Iris pigment epithelial cell (primary cell): Measurements from ENCODE around the gene NR1H2.
"Not testable (repeated sequence)": the region's sequence is repeated elsewhere in the genome, so short reads cannot be mapped to it uniquely, and the experiment has no call there.

ENCODE experiments used
- DNase-seq: peaks from one replicate; pipeline ENCODE4 v3.0.0-alpha.2; 2011; ENCODE audit warnings: low read depth

Gene NR1H2

DNA sequence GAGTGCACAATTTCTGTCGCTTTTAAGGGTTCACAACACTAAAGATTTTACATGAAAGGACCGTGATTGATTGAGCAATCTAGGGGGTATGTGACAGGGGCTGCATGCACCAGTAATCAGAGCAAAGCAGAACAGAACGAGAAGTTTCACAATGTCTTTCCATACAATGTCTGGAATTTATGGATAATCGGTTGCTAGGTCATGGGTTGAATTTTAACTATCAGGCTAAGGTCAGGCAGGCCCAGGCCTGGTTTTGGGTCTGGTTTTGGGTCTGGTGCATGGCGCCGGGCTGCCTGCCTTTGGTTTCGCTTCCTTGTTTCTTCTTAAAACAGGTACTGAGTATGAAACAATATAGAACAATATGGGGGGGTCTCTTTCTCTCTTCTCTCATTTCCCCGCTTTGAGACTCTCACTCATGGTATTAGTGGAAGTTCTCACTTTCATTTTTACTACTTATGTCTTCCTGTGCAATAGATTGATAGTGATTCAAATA is 29.1 kb upstream of the NR1H2 start:
- DNase-seq, result not testable (repeated sequence)

DNA sequence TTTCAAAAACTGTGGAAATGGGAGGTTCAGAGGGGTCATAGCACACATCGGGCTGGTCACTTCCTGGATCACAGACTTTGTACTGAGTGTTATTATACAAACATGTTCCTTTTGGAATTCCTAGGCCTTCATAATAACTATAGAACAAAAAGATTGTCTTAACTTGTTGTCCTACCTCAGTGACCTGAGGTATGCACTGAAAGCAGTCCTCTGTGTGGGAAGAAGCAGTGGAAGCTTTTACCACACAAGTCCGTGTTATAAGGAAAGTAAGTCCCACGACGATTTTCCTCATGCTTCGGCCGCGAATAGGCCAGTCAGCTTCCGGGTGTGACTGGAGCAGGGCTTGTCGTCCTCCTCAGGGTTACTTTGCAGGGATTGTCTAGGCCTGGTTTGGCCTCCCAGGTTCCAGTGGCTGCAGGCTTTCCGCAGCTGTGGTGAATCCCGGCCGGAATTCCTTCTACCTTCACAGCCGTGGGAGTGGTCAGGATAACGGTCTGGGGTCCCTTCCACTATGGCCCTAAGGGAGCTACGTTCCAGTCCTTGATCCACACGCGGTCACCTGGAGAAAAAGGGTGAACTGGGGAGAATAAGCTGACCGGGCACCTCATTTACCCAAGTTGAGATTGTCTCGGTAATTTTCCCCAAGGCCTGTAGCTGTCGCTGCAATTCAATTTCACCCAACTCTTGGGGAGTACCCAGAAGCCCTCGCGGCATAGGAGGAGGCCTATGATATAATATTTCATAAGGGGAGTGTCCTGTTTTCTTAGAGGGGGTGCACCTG is 26.8 kb upstream of the NR1H2 start:
- DNase-seq, result no peak

DNA sequence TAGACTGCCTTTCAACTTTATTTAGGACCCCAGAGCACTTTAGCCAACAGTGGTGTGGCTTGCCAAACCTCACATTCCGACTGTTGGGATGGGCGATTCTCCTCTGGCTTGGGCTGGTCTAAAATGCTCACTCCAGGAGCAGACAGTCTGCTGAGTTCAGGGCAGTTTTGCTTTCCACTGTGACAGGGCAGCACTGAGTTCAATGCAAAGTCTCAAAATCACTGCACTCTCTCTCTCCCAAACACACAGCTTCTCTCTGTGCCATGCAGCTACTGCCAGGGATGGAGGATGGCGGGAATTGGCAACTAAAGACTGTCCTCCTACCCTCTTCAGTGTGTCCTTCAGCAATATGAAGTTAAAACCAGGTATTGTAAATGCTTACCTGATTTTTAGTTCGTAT is 24.0 kb upstream of the NR1H2 start:
- DNase-seq, result no peak

DNA sequence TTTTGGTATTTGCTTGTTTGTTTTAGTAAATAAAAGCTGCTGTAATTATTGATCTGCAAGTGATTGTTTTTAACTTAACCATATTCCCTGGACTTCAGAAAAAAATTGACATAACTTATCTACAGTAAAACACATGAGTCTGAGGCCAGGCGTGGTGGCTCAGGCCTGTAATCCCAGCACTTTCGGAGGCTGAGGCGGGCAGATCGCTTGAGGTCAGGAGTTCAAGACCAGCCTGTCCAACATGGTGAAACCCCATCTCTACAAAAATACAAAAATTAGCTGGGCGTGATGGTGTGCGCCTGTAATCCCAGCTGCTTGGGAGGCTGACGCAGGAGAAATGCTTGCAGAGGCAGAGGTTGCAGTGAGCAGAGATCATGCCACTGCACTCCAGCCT is 22.8 kb upstream of the NR1H2 start:
- not testable (repeated sequence) for DNase-seq

DNA sequence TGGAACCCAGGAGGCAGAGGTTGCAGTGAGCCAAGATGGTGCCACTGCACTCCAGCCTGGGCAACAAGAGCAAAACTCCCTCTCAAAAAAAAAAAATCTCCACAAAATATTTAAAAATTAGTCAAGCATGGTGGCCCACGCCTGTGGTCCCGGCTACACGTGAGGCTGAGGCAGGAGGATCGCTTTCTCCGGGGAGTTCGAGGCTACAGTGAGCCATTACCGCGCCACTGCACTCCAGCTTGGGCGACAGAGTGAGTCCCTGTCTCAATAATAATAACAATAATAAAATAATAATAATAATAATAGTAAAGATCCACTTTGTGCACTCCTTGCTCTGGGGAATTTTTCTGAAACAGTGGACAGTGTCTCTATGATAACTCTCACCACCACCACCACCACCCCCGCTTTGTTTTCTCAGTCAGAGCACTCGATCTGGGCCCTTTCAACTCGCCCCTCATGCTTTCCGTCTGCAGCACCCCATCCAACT is 19.5 kb upstream of the NR1H2 start:
- no peak for DNase-seq

DNA sequence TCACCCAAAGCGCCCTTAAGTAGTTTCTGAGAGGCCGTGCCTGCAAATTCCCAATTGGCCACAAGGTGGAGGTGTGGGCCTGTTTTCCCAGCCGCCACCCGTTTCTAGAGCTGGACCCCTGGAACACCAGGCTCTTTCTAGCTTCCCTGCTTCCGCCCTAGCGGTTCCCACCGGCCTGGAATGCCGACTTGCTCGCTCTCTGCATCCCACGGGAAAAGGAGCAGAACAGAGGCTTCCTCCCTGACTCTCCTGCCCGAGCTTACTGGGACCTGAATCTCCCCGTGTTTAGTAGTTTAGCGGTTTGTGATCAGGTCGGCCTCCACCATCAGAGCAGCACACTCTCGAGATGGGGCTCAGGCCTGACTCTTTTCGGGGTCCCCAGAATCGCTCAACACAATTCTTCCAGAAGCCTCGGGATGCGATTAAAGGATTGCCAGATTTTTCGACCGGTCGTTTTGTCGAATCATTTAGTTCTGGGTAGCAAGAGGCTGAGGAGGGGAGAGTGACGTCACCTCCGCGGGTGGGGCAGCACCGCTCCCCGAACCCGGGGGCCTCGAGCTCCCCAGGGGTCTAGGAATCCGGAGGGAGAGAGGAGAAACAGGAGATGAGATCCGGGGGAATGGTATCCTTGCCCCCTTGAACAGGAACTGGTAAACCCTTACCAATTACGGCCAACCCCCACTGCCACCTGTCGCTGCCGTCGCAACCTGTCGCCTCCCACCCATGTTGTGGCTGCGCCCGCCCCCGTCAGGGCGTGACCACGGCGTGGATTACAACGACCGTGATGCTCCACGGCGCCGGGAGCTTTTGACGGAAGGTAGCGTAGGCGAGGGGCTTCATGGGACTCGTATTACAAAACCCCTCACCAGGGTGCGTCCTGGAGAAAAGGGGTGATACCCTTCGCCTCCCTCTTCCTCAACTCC is 18.8 kb upstream of the NR1H2 start:
- peak; percentile 53 for DNase-seq

DNA sequence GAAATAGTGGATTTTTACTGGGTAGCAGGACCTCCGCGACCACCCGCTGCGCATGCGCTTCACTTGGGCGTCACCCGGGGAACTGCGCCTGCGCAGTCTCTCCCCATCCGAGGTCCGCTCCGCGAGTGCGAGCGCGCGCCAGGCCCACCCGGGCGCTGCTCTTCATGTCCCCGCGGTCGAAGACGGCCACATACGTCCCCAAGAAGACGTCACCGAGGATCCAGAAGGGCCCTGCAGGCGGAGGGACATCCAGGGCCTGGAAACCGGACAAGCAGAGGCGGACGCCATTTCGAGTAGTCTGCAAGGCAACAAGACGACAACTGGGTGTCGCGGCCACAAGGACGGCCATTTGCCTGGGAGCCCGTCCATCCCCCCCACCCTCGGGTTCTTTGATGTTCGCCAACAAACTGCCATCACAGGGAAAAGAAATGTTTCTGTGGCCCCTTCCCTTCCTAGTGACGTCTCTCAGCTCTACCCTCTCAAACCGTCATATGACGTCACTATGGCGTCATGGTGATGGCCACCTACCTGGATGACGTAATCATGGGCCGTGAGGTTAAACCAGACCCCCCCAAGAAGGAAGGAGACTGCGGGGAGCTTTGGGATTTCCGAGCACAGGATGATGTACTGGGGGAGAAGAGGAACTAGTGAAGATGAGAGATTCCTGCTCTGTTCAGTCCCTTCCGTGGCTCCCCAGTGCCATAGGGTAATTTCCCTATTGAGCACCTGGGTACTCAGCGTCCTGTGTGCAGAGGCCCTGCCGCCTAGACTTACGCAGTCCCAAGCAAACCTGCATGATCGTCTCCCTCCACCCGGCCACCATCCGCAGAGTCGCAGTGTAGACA is 17.6 kb upstream of the NR1H2 start:
- DNase-seq, result no peak

DNA sequence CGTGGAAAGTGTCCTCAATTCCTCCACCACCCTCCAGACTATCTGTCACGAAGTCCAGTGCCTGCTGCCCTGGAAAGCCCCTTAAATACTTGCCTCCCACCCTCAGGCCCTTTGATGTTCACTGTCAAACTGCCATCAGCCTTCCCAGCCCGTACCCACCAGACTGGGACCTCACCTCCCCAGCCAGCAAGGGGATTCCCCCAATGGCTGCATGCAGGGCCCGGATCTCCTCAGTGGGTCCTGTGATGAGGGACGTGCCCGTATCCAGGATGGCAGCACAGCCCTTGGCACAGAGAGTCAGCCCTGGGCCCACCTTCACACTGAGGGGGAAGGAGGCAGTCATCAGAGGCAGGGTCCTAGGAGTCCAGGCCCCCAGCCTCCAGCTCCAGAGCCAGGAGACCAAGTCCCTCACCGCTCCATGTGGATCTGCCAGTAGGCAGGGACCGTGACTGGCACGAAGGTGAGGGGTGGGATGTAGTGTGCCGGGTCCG is 16.9 kb upstream of the NR1H2 start:
- no peak for DNase-seq

DNA sequence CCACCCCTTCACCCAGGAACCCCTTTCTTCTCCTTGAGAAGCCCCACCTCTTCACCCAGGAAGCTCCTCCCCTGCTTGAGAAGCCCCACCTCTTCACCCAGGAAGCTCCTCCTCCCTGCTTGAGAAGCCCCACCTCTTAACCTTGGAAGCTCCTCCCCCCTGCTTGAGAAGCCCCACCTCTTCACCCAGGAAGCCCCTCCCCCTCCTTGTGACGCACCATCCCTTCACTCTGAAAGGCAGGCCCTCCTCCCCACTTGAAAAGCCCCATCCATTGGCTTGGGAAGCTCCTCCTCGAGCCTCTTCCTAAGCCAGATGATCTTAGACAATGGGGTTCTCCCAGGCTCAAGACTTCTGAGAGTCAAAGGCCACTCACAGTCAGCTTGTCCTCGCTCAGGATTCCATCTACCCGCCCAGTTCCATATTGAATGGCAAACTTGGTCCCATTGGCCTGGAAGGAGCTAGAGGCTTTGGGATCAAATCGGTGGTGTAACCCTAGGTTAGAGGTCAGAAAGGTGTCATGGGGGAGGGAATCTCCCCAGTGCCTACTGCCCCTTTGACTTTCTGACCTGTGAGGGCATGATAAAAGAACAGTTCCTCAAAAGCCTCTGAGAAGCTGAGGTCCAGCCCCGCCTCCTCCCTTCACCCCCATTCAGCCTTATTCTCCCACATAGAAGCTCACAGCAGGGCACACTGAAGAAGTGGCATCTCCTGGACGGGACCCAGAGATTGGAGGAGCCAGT is 14.8 kb upstream of the NR1H2 start:
- no peak for DNase-seq

DNA sequence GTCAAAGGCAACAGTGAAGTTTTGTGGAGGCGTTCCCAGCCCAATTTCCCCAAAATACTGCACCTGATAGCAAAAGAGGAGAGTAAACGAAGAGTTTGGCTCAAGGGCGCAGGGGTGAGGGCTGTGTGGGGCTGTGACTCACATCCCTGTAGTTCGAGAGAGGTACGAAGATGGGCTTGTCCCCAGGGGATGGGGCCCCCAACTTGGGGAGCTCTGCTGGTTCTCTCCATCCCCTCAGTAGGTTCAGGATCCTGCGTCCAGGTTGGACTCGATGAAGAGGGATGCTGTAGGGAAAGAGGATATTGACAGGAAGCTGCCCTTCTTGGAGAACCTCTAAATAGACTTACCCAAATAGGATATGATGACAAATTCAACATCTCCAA is 14.2 kb upstream of the NR1H2 start:
- no peak for DNase-seq

DNA sequence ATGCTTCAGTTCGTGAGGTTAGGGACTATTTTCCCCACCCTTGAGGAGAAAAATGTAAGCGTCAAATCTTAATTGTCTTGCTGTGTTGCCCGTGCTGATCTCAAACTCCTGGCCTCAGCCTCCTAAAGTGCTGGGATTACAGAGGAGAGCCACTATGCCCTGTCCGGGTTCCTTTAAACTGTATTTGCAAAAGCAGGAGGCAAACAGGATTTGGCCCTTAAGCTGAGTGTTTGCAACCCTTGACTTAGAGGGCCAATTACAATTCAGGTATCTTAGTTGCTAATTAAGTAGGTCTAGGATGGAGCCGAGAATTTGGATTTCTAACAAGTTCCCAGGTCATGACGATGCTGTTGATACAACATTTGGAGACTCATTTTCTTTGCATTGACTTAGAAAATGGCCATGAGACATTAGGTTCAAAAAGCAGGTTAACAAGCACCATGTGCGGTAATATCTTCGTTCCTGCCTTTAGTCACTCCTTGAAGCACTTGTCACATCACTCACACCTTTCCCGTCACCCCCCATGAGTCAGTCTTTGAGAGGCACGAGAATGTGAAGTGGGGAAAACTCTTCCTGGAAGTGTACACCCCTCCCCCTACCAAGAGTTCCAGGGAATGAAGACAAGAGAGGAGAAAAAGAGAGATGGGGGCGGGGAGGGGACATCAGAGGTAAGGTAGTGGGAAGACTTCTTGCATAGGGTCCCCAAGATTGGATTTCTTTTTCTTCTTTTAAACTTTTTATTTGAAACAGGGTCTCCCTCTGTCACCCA is 13.4 kb upstream of the NR1H2 start:
- no peak for DNase-seq

DNA sequence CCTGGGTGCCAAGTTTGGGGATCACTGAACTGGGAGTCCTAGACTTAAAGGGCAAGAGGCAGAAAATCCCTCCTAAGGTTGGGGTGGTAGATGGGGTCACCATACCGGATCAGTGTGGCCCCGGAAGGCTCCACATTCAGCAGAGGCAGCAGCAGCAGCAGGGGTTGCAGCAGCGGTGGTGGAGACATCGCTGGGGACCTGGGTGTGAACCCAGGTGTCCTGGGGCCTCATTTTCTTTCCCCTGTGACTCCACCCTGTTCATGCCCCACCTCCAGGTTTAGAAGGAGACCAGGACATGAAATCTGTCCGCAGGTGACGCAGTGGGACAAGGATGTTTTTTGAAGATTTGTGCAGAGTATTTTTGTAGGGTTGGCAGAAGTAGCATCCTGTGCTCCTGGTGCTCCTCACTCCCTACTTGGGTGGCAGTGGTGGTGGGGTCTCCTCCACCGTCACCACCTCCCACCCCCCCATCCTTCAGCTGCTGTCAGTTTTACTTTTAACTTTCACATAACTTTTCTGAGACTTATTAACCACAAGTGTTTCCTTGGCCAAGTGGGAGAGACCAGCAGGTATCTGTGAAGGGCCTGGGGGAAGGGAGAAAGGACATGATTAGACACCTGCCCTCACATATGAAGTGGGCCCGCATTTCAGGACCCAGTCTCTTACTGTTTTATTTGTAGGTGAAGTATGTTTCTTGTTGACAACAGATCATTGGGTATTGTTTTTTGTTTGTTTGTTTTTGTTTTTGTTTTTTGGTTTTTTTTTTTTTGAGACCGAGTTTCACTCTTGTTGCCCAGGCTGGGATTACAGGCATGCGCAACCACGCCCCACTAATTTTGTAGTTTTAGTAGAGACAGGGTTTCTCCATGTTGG is 10.6 kb upstream of the NR1H2 start, which contains the start of gene NAPSA:
NAPSA (minus strand) TSS at position 206 of the 873 bp plus-strand sequence; CDS start at position 188, 18 bp downstream.
- DNase-seq, result no peak

DNA sequence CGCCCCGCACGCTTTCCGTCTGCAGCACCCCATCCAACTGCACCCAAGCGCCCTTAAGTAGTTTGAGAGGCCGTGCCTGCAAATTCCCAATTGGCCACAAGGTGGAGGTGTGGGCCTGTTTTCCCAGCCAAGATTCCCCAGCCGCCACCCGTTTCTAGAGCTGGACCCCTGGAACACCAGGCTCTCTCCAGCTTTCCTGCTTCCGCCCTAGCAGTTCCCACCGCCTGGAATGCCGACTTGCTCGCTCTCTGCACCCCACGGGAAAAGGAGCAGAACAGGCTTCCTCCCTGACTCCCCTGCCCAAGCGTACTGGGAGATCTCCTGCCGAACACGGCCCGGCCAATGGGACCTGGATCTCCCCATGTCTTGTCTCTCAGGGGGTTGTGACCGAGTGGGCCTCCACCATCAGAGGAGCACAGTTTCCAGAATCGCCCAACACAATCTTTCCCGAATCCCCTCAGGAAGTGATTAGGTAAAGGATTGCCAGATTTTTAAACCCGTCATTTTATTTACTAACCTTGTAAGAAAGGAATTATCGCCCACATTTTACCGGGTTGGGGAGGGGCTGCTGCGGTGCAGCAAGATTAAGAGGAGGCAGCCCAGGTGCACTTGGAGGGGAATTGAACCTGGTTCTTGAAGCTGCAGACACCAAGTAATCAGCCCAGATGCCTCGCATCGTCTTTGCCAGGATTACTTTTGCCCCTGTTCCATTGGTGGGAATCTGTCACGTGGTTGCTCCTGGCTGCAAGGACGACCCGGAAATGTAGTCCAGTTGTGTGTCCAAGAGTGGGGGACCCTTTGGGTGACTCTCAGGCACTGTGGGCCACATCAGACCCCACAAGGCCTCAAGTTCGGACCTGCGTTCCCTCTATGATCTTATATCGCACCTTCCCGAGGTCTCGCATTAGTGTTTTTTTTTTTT is 7.3 kb upstream of the NR1H2 start:
- DNase-seq, result peak; percentile 83

DNA sequence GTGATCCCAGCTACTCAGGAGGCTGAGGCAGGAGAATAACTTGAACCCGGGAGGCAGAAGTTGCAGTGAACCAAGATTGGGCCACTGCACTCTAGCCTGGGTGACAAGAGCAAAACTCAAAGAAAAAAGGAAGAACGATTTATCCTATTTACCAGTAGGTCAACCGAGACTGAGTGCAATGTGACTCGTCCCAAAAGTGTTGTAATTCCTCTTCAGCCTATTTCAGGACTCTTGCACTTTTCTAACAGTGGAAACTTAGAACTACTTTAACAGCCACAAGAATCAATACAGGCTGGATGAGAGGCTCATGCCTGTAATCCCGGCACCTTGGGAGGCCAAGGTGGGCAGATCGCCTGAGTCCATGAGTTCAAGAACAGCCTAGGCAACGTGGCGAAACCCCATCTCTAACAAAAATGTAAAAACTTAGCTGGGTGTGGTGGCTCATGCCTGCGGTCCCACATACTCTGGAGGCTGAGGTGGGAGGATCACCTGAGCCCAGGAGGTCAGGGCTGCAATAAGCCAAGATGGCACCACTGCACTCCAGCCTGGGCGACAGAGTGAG is 4.3 kb upstream of the NR1H2 start:
- peak; percentile 75 for DNase-seq

DNA sequence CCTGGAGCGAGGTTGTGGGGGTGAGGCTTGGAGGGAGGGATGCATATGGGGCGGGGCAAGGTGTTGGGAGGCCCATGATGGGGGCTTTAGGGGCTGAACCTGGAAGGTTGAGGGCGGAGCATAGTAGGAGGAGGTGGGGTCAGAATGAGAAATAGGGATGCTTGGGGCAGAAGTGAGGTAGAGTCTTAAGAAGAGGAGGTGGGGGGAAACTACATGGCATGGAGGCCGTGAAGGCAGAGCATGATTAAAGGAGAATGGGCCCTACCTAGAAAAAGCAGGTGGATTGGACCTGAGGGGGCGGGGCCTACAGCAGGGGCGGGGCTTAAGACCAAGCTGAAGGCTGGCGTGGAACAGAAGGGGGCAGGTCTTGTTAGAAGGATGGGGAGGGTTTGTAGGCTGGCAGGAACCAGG is 799 bp downstream of the NR1H2 start:
- no peak for DNase-seq

DNA sequence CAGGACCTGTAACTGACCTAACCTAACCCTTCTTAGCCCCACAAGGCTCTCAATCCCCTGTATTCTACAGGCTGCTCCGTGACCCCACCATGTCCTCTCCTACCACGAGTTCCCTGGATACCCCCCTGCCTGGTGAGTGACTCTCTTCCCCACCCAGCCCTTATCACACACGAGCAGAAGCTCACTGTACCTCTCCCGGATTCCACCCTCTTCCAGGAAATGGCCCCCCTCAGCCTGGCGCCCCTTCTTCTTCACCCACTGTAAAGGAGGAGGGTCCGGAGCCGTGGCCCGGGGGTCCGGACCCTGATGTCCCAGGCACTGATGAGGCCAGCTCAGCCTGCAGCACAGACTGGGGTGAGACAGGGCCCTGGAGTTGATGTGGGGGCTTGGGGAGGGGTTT is 1.3 kb downstream of the NR1H2 start:
- no peak for DNase-seq

DNA sequence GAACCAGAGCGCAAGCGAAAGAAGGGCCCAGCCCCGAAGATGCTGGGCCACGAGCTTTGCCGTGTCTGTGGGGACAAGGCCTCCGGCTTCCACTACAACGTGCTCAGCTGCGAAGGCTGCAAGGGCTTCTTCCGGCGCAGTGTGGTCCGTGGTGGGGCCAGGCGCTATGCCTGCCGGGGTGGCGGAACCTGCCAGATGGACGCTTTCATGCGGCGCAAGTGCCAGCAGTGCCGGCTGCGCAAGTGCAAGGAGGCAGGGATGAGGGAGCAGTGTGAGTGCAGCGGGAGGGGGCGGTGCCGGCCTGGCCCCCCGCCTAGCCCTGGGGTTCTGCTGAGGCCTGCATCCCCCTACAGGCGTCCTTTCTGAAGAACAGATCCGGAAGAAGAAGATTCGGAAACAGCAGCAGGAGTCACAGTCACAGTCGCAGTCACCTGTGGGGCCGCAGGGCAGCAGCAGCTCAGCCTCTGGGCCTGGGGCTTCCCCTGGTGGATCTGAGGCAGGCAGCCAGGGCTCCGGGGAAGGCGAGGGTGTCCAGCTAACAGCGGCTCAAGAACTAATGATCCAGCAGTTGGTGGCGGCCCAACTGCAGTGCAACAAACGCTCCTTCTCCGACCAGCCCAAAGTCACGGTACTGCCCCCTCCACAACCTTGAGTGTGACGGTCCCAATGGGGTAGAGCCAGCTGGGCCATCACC is 2.1 kb downstream of the NR1H2 start:
- no peak for DNase-seq
